ENCODE measurements around the gene TRAF3IP1.

The TRAF3IP1 gene

GRCh38 chr2:238433300-238433915, 113.1 kb downstream of the TRAF3IP1 start:
- TF ChIP-seq, protein P1, sequence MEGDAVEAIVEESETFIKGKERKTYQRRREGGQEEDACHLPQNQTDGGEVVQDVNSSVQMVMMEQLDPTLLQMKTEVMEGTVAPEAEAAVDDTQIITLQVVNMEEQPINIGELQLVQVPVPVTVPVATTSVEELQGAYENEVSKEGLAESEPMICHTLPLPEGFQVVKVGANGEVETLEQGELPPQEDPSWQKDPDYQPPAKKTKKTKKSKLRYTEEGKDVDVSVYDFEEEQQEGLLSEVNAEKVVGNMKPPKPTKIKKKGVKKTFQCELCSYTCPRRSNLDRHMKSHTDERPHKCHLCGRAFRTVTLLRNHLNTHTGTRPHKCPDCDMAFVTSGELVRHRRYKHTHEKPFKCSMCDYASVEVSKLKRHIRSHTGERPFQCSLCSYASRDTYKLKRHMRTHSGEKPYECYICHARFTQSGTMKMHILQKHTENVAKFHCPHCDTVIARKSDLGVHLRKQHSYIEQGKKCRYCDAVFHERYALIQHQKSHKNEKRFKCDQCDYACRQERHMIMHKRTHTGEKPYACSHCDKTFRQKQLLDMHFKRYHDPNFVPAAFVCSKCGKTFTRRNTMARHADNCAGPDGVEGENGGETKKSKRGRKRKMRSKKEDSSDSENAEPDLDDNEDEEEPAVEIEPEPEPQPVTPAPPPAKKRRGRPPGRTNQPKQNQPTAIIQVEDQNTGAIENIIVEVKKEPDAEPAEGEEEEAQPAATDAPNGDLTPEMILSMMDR (IDR thresholded peaks at IDR 0.05; ENCODE audit: low read depth, low read length): no peak
- H3K4me3 ChIP-seq (ENCODE audit: low read depth, low read length): no peak overlapping the region

GRCh38 chr2:238433941-238434845, 113.9 kb downstream of the TRAF3IP1 start:
- H3K4me3 ChIP-seq (ENCODE audit: low read depth, low read length): peak overlapping the region; percentile 15; the same call in 1 of the 2 replicates
- TF ChIP-seq, protein P1 (IDR thresholded peaks at IDR 0.05; ENCODE audit: low read depth, low read length): no peak

- TF ChIP-seq, protein P1 (IDR thresholded peaks at IDR 0.05; ENCODE audit: low read depth, low read length): no peak
Observed at GRCh38 chr2:238434846-238435751, 114.8 kb downstream of the TRAF3IP1 start.

DNA sequence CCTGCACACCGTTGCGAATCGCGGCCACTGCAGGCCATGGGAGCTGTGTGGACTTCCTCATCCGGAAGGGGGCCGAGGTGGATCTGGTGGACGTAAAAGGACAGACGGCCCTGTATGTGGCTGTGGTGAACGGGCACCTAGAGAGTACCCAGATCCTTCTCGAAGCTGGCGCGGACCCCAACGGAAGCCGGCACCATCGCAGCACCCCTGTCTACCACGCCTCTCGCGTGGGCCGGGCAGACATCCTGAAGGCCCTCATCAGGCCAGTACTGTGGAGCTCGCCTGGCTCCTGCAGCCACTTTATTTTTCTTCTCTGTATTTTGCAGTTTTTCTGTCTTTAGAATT, 115.4 kb downstream of the TRAF3IP1 start:
- TF ChIP-seq, protein P1 (IDR thresholded peaks at IDR 0.05; ENCODE audit: low read depth, low read length): no peak
- no peak overlapping the region for H3K4me3 ChIP-seq (ENCODE audit: low read depth, low read length)

More at GRCh38 chr2:238434846-238435751, 114.8 kb downstream of the TRAF3IP1 start:
- peak overlapping the region; percentile 15; the same call in 1 of the 2 replicates for H3K4me3 ChIP-seq (ENCODE audit: low read depth, low read length)

- H3K4me3 ChIP-seq (ENCODE audit: low read depth, low read length): peak overlapping the region; percentile 44
- TF ChIP-seq, protein P1 (IDR thresholded peaks at IDR 0.05; ENCODE audit: low read depth, low read length): no peak
Observed at GRCh38 chr2:238438856-238439849, 118.8 kb downstream of the TRAF3IP1 start.

DNA sequence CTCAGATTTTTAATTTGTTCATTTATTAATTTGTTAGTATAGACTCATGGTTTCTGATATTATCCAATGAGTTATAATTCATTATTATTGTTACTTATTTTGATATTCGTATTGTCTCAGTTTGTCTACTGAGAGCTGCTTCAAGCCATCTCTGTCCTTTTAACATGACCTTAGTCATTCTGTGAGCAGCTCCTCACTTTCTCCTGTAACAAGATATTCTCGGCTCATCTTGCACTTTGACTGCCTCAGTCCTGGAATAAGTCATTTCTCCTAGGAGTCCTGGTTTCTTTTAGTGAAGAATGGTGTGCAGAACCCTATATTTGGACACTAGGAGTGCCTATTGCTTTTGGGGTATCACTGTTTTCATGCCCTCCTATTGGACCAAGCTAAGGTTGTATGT, 119.6 kb downstream of the TRAF3IP1 start:
- TF ChIP-seq, protein P1 (IDR thresholded peaks at IDR 0.05; ENCODE audit: low read depth, low read length): no peak
- peak overlapping the region; percentile 27 for H3K4me3 ChIP-seq (ENCODE audit: low read depth, low read length)
